ENCODE data around the gene MINPP1. TPM values are rescaled to one million over a fixed set of nuclear protein-coding genes. Genes with fewer than 3 reads are reported as not detected.

MINPP1 gene
- total RNA-seq, 3 donors from 2014 or later, result 12.0 to 28.3 (median 20.8) TPM

DNA sequence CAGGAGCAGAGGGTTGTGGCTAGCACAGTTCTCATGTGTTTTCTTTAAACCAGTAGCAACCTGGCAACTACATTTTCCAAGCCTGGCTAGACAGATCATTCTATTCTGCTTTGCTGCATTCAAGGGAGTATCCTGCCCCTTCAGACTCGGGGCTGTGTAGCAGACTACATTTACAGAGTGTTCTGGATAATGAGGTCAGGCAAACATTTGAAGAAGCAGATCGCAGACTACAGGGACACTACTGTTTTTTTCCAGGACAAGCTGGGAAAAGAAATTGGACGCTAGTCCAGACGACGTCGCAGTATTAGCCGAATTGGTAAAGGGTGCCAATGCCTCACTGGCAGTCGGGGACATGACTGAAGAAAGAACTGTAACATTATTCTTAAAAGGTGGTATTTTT, 94.0 kb downstream of the MINPP1 start:
- intact Hi-C loops (cut with DNase I, micrococcal nuclease), result no loop called here
- H3K4me1 ChIP-seq (ENCODE audit: low read depth), result peaks cover 5% of the 10 kb centered on the region
- no peaks in the 10 kb centered on the region for H3K9me3 ChIP-seq
- TF ChIP-seq, protein P1, sequence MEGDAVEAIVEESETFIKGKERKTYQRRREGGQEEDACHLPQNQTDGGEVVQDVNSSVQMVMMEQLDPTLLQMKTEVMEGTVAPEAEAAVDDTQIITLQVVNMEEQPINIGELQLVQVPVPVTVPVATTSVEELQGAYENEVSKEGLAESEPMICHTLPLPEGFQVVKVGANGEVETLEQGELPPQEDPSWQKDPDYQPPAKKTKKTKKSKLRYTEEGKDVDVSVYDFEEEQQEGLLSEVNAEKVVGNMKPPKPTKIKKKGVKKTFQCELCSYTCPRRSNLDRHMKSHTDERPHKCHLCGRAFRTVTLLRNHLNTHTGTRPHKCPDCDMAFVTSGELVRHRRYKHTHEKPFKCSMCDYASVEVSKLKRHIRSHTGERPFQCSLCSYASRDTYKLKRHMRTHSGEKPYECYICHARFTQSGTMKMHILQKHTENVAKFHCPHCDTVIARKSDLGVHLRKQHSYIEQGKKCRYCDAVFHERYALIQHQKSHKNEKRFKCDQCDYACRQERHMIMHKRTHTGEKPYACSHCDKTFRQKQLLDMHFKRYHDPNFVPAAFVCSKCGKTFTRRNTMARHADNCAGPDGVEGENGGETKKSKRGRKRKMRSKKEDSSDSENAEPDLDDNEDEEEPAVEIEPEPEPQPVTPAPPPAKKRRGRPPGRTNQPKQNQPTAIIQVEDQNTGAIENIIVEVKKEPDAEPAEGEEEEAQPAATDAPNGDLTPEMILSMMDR (IDR thresholded peaks at IDR 0.05), result no peak
- H3K36me3 ChIP-seq (ENCODE audit: low read depth), result no peaks in the 10 kb centered on the region
- ATAC-seq (no peak), DNase-seq (no peak)
- no peak overlapping the region for H3K4me3 ChIP-seq

DNA sequence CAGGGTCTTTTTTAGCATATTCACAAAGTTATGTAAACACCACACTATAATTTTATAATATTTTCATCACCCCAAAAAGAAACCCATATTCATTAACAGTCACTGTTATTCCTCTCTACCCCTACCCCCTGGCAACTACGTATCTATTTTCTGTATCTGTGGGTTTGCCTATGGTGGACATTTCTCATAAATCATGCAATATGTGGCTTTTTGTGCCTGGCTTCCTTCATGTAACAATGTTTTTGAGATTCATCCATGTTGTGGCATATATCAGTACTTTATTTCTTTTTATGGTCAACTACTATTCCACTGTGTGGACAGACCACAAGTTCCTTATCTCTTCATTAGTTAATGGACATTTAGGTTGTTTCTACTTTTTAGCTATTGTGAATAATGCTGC, 95.9 kb downstream of the MINPP1 start:
- no peak overlapping the region for H3K4me3 ChIP-seq
- ATAC-seq, result no peak
- intact Hi-C loops (cut with DNase I, micrococcal nuclease), result no loop called here
- peaks cover 5% of the 10 kb centered on the region for H3K4me1 ChIP-seq (ENCODE audit: low read depth)
- H3K36me3 ChIP-seq (ENCODE audit: low read depth), result no peaks in the 10 kb centered on the region
- TF ChIP-seq, protein P1 (IDR thresholded peaks at IDR 0.05), result no peak
- DNase-seq, result no peak
- H3K9me3 ChIP-seq, result no peaks in the 10 kb centered on the region

Small RNA genes lying within 50 kb of the gene (microRNA-seq; reads per million reads assigned to microRNA genes)
- gene MIR4678, result not detected

Other genes with a start within 250 kb of the MINPP1 start
- gene NUTM2D, start 147.1 kb upstream of the MINPP1 start, total RNA-seq, result 1 to 10 TPM; 7.0 to 7.2 (median 7.1) TPM
- gene PAPSS2, start 155.0 kb downstream of the MINPP1 start, total RNA-seq, result 100 to 1,000 TPM; 123 to 399 (median 147) TPM